NCI-H2227 (cell line): Measurements from ENCODE around the gene FOXP1.
"Not testable (repeated sequence)": the region's sequence is repeated elsewhere in the genome, so short reads cannot be mapped to it uniquely, and the experiment has no call there.

ENCODE experiments used
- DNase-seq: peaks from one replicate; lab custom pipeline; 2025; ENCODE audit not compliant: unreplicated experiment; lab: John Stamatoyannopoulos, UW

The FOXP1 gene

GRCh38 chr3:71348831-71349230 lies 234.7 kb downstream of the FOXP1 start:
- no peak for DNase-seq

GRCh38 chr3:71348001-71348632 lies 235.4 kb downstream of the FOXP1 start:
- no peak for DNase-seq

- no peak for DNase-seq
Measured at GRCh38 chr3:71346061-71346460, 237.5 kb downstream of the FOXP1 start.

GRCh38 chr3:71345429-71346040 lies 238.0 kb downstream of the FOXP1 start:
- no peak for DNase-seq

GRCh38 chr3:71341721-71342120 lies 241.8 kb downstream of the FOXP1 start:
- DNase-seq, result no peak

GRCh38 chr3:71339049-71339448 lies 244.5 kb downstream of the FOXP1 start:
- no peak for DNase-seq

- no peak for DNase-seq
Measured at GRCh38 chr3:71332813-71333212, 250.7 kb downstream of the FOXP1 start.

- no peak for DNase-seq
Measured at GRCh38 chr3:71330909-71331308, 252.6 kb downstream of the FOXP1 start.

GRCh38 chr3:71330505-71330904 lies 253.0 kb downstream of the FOXP1 start:
- no peak for DNase-seq

- DNase-seq, result no peak
Measured at GRCh38 chr3:71329817-71330216, 253.7 kb downstream of the FOXP1 start.

GRCh38 chr3:71328926-71329325 lies 254.6 kb downstream of the FOXP1 start:
- no peak for DNase-seq

GRCh38 chr3:71327936-71328335 lies 255.6 kb downstream of the FOXP1 start:
- no peak for DNase-seq

- DNase-seq, result no peak
Measured at GRCh38 chr3:71325715-71326114, 257.8 kb downstream of the FOXP1 start.

- DNase-seq, result not testable (repeated sequence)
Measured at GRCh38 chr3:71324224-71324623, 259.3 kb downstream of the FOXP1 start.

- DNase-seq, result no peak
Measured at GRCh38 chr3:71323558-71323957, 260.0 kb downstream of the FOXP1 start.

- DNase-seq, result no peak
Measured at GRCh38 chr3:71322154-71322553, 261.4 kb downstream of the FOXP1 start.

GRCh38 chr3:71319771-71320170 lies 263.8 kb downstream of the FOXP1 start:
- no peak for DNase-seq

GRCh38 chr3:71318458-71318827 lies 265.1 kb downstream of the FOXP1 start:
- DNase-seq, result no peak

- DNase-seq, result no peak
Measured at GRCh38 chr3:71317749-71318457, 265.6 kb downstream of the FOXP1 start.

GRCh38 chr3:71317140-71317539 lies 266.4 kb downstream of the FOXP1 start:
- no peak for DNase-seq

GRCh38 chr3:71316066-71316777 lies 267.3 kb downstream of the FOXP1 start:
- DNase-seq, result no peak

- no peak for DNase-seq
Measured at GRCh38 chr3:71315431-71315830, 268.1 kb downstream of the FOXP1 start.
